ENCODE data around the gene LRRC58.
"Not testable (repeated sequence)": the region's sequence is repeated elsewhere in the genome, so short reads cannot be mapped to it uniquely, and the experiment has no call there.

The LRRC58 gene

DNA sequence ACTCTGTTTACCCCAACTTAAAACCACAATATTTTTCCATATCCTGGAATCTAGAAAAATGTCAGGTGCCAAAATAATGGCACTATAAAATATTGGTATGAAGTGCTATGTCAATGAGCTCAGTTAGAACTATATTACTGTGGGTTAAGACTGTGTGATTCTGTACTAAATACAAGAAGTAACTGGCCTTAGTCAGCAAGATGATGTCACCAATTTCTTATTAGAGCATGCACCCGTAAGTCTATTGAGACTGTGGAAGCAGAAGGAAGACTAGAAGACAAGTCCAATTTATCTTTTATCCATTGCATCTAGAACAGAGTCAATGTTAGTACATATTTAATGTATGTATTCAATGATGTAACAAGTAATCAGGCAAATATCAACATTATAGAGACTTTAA is 25.0 kb downstream of the LRRC58 start:
- Histone ChIP-seq H3K27ac (ENCODE audit: extremely low read depth, low read depth, low read length) (no peak overlapping the region), H3K4me3 (ENCODE audit: low read depth, low read length) (no peak overlapping the region), H3K4me1 (ENCODE audit: control insufficient read depth, insufficient read depth, low read length) (no peaks in the 10 kb centered on the region), H3K9me3 (ENCODE audit: control insufficient read depth, insufficient read depth, low read depth, low read length) (no peaks in the 10 kb centered on the region), H3K36me3 (ENCODE audit: control insufficient read depth in 2 of 2, insufficient read depth in 1 of 2, low read length in 2 of 2) (peaks cover 0 to 30% of the 10 kb centered on the region in 2 experiments; a peak in 2 of 3 replicates)
- TF ChIP-seq GLI2 (tag by site-specific recombination; IDR thresholded peaks at IDR 0.05; ENCODE audit: borderline replicate concordance, low read depth) (no peak), ZFP69B (tag by site-specific recombination; IDR thresholded peaks at IDR 0.05) (no peak)
- TF ChIP-seq, protein P1, sequence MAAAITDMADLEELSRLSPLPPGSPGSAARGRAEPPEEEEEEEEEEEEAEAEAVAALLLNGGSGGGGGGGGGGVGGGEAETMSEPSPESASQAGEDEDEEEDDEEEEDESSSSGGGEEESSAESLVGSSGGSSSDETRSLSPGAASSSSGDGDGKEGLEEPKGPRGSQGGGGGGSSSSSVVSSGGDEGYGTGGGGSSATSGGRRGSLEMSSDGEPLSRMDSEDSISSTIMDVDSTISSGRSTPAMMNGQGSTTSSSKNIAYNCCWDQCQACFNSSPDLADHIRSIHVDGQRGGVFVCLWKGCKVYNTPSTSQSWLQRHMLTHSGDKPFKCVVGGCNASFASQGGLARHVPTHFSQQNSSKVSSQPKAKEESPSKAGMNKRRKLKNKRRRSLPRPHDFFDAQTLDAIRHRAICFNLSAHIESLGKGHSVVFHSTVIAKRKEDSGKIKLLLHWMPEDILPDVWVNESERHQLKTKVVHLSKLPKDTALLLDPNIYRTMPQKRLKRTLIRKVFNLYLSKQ (tag by site-specific recombination; IDR thresholded peaks at IDR 0.05; ENCODE audit: borderline replicate concordance): no peak
- TF ChIP-seq, protein P2, sequence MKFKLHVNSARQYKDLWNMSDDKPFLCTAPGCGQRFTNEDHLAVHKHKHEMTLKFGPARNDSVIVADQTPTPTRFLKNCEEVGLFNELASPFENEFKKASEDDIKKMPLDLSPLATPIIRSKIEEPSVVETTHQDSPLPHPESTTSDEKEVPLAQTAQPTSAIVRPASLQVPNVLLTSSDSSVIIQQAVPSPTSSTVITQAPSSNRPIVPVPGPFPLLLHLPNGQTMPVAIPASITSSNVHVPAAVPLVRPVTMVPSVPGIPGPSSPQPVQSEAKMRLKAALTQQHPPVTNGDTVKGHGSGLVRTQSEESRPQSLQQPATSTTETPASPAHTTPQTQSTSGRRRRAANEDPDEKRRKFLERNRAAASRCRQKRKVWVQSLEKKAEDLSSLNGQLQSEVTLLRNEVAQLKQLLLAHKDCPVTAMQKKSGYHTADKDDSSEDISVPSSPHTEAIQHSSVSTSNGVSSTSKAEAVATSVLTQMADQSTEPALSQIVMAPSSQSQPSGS (tag by site-specific recombination; IDR thresholded peaks at IDR 0.05; ENCODE audit: low read depth): peak; percentile 72
- ChIA-PET CTCF (interaction anchor here (1.0 kb wide), 1 partner anchor 93 kb away, joined by 3 read pairs; no protein-coding TSS in a partner anchor), POLR2A (no interaction called here)

DNA sequence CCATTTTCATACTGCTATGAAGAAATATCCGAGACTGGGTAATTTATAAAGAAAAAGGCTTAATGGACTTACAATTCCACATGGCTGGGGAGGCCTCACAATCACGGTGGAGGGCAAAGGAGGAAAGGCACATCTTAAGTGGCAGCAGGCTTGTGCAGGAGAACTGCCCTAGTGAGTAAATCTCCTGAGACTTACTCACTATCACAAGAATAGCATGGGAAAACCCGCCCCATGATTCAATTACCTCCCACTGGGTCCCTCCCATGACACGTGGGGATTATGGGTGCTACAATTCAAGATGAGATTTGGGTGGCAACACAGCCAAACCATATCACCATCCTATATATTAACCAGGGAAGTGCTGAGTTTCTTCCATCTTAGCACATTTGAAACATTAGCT is 25.4 kb downstream of the LRRC58 start:
- H3K4me1 ChIP-seq (ENCODE audit: control insufficient read depth, insufficient read depth, low read length); POLR2A ChIA-PET; H3K27ac ChIP-seq (ENCODE audit: extremely low read depth, low read depth, low read length); H3K4me3 ChIP-seq (ENCODE audit: low read depth, low read length); H3K9me3 ChIP-seq (ENCODE audit: control insufficient read depth, insufficient read depth, low read depth, low read length): not testable (repeated sequence)
- peaks cover 0 to 26% of the 10 kb centered on the region in 2 experiments; a peak in 2 of 3 replicates for H3K36me3 ChIP-seq (ENCODE audit: control insufficient read depth in 2 of 2, insufficient read depth in 1 of 2, low read length in 2 of 2)
- CTCF ChIA-PET: interaction anchor here (1.0 kb wide), 1 partner anchor 94 kb away, joined by 3 read pairs; no protein-coding TSS in a partner anchor

DNA sequence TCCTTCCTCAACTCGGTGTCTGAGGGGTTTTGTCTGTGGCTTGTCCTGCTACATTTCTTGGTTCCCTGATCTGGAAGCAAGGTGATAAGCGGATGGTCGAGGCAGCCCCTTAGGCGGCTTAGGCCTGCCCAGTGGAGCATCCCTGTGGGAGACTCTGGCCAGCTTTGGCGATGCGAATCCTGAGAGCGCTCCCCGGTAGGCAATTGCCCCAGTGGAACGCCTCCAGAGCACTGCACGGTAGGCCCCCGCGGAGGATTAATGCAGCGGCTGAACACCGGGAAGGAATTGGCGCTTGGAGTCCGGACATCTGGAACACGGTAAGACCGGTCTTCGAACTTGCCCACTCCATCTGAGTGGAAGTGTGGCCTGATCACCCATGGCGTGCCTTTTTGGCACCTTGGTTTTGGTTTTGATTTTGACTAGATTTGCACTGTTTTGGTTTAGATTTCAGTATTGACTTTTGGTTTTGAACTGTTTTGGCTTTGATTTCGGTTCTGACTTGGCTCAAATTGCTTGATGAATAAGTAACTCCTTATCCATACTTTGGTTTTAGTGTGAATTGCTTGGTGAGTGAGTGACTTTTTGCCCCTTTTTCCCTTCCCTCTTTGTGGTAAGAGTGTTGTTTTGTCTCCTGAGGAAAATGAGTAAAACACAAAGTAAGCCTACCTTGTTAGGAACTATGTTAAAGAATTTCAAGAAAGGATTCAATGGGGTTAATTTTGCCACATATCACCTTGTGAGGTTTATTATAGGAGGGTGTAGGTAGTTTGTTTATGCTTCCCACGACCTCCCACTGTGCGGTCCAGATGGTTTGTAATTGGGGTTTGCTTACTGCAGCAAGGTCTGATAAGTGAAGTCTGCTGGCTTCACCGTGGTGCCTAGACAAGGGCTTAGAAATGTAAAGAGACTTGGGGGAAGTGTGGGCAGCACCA is 37.0 kb downstream of the LRRC58 start:
- H3K9me3 ChIP-seq (ENCODE audit: control insufficient read depth, insufficient read depth, low read depth, low read length): no peaks in the 10 kb centered on the region
- H3K4me3 ChIP-seq (ENCODE audit: low read depth, low read length): no peak overlapping the region
- peaks cover 0 to 4% of the 10 kb centered on the region in 2 experiments; a peak in 1 of 3 replicates for H3K36me3 ChIP-seq (ENCODE audit: control insufficient read depth in 2 of 2, insufficient read depth in 1 of 2, low read length in 2 of 2)
- no peaks in the 10 kb centered on the region for H3K4me1 ChIP-seq (ENCODE audit: control insufficient read depth, insufficient read depth, low read length)
- ChIA-PET CTCF (interaction anchor here (0.6 kb wide), 1 partner anchor 10 kb away, joined by 4 read pairs; no protein-coding TSS in a partner anchor), POLR2A (no interaction called here)
- H3K27ac ChIP-seq (ENCODE audit: extremely low read depth, low read depth, low read length): no peak overlapping the region
- TF ChIP-seq, protein P3, sequence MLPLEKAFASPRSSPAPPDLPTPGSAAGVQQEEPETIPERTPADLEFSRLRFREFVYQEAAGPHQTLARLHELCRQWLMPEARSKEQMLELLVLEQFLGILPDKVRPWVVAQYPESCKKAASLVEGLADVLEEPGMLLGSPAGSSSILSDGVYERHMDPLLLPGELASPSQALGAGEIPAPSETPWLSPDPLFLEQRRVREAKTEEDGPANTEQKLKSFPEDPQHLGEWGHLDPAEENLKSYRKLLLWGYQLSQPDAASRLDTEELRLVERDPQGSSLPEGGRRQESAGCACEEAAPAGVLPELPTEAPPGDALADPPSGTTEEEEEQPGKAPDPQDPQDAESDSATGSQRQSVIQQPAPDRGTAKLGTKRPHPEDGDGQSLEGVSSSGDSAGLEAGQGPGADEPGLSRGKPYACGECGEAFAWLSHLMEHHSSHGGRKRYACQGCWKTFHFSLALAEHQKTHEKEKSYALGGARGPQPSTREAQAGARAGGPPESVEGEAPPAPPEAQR (tag by site-specific recombination; IDR thresholded peaks at IDR 0.05): no peak
- no peak for TF ChIP-seq SP3 (tag by site-specific recombination; IDR thresholded peaks at IDR 0.05)
- TF ChIP-seq, protein P4, sequence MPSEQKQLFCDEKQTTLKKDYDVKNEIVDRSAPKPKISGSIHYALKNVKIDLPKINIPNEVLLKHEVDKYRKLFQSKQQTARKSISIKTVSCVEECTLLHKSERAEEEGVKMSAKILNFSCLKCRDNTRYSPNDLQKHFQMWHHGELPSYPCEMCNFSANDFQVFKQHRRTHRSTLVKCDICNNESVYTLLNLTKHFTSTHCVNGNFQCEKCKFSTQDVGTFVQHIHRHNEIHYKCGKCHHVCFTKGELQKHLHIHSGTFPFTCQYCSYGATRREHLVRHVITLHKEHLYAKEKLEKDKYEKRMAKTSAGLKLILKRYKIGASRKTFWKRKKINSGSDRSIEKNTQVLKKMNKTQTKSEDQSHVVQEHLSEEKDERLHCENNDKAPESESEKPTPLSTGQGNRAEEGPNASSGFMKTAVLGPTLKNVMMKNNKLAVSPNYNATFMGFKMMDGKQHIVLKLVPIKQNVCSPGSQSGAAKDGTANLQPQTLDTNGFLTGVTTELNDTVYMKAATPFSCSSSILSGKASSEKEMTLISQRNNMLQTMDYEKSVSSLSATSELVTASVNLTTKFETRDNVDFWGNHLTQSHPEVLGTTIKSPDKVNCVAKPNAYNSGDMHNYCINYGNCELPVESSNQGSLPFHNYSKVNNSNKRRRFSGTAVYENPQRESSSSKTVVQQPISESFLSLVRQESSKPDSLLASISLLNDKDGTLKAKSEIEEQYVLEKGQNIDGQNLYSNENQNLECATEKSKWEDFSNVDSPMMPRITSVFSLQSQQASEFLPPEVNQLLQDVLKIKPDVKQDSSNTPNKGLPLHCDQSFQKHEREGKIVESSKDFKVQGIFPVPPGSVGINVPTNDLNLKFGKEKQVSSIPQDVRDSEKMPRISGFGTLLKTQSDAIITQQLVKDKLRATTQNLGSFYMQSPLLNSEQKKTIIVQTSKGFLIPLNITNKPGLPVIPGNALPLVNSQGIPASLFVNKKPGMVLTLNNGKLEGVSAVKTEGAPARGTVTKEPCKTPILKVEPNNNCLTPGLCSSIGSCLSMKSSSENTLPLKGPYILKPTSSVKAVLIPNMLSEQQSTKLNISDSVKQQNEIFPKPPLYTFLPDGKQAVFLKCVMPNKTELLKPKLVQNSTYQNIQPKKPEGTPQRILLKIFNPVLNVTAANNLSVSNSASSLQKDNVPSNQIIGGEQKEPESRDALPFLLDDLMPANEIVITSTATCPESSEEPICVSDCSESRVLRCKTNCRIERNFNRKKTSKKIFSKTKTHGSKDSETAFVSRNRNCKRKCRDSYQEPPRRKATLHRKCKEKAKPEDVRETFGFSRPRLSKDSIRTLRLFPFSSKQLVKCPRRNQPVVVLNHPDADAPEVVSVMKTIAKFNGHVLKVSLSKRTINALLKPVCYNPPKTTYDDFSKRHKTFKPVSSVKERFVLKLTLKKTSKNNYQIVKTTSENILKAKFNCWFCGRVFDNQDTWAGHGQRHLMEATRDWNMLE (tag by site-specific recombination; conservative IDR thresholded peaks at IDR 0.05; ENCODE audit: low read depth): no peak
- TF ChIP-seq, protein P5, sequence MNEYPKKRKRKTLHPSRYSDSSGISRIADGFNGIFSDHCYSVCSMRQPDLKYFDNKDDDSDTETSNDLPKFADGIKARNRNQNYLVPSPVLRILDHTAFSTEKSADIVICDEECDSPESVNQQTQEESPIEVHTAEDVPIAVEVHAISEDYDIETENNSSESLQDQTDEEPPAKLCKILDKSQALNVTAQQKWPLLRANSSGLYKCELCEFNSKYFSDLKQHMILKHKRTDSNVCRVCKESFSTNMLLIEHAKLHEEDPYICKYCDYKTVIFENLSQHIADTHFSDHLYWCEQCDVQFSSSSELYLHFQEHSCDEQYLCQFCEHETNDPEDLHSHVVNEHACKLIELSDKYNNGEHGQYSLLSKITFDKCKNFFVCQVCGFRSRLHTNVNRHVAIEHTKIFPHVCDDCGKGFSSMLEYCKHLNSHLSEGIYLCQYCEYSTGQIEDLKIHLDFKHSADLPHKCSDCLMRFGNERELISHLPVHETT (tag by site-specific recombination; IDR thresholded peaks at IDR 0.05): no peak
- TF ChIP-seq, protein P6, sequence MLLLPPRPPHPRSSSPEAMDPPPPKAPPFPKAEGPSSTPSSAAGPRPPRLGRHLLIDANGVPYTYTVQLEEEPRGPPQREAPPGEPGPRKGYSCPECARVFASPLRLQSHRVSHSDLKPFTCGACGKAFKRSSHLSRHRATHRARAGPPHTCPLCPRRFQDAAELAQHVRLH (tag by site-specific recombination; IDR thresholded peaks at IDR 0.05): no peak
- no peak for TF ChIP-seq KLF10 (tag by site-specific recombination; IDR thresholded peaks at IDR 0.05)
- TF ChIP-seq KLF7 (tag by site-specific recombination; IDR thresholded peaks at IDR 0.05; ENCODE audit: borderline replicate concordance): no peak
- no peak for TF ChIP-seq ZNF510 (tag by site-specific recombination; IDR thresholded peaks at IDR 0.05; ENCODE audit: insufficient replicate concordance)
- TF ChIP-seq ZNF776 (tag by site-specific recombination; IDR thresholded peaks at IDR 0.05; ENCODE audit: borderline replicate concordance): no peak
- no peak for TF ChIP-seq ZNF366 (tag by site-specific recombination; conservative IDR thresholded peaks at IDR 0.05)
- TF ChIP-seq ZNF561 (tag by site-specific recombination; IDR thresholded peaks at IDR 0.05; ENCODE audit: borderline replicate concordance): no peak
- TF ChIP-seq ZBTB21 (tag by site-specific recombination; IDR thresholded peaks at IDR 0.05): no peak
- TF ChIP-seq ZNF37A (tag by site-specific recombination; IDR thresholded peaks at IDR 0.05): no peak

Measured in HEK293 (cell line).